Activated CD8-positive, alpha-beta T cell treated with anti-CD3 and anti-CD28 coated beads for 36 hours (primary cell): Measurements from ENCODE around the gene ZBTB12. TPM values are rescaled to one million over a fixed set of nuclear protein-coding genes. Genes with fewer than 3 reads are reported as not detected.
"Not testable (repeated sequence)": the region's sequence is repeated elsewhere in the genome, so short reads cannot be mapped to it uniquely, and the experiment has no call there.

ENCODE experiments used
- ATAC-seq: fragments of 200-7000 bp; cut with Tn5 transposase; one replicate; pipeline ENCODE4 v1.10.0; 2021; ENCODE audit warnings: mild to moderate bottlenecking, moderate library complexity
- CTCF ChIA-PET: fragments of 350-600 bp; sonication (Branson Sonifier 250); formaldehyde crosslinking; loops from one replicate; lab custom pipeline; 2021; ENCODE audit warnings: antibody characterized with exemption; lab: Charles Lee
- POLR2A ChIA-PET: fragments of 350-600 bp; sonication (Branson Sonifier 250); formaldehyde crosslinking; loops from one replicate; lab custom pipeline; 2021; ENCODE audit warnings: antibody characterized with exemption; lab: Charles Lee
- DNase-seq: peaks from one replicate; pipeline ENCODE4 v3.0.0-alpha.2; 2020
- H3K27ac Mint-ChIP-seq: one replicate; pipeline ENCODE4 v1.8.0; 2021; ENCODE audit warnings: mild to moderate bottlenecking, mixed read lengths
- H3K27me3 Mint-ChIP-seq: one replicate; pipeline ENCODE4 v1.8.0; 2021; ENCODE audit warnings: mixed read lengths
- H3K36me3 Mint-ChIP-seq: one replicate; pipeline ENCODE4 v1.8.0; 2021; ENCODE audit warnings: low read depth, mixed read lengths
- H3K4me1 Mint-ChIP-seq: one replicate; pipeline ENCODE4 v1.8.0; 2021; ENCODE audit warnings: low read depth, mixed read lengths
- H3K4me3 Mint-ChIP-seq: one replicate; pipeline ENCODE4 v1.8.0; 2021; ENCODE audit warnings: mild to moderate bottlenecking, moderate library complexity, mixed read lengths
- H3K9me3 Mint-ChIP-seq: one replicate; pipeline ENCODE4 v1.8.0; 2021; ENCODE audit warnings: mixed read lengths
- intact Hi-C: fragments of 100-400 bp; cut with micrococcal nuclease; formaldehyde crosslinking; loops from one replicate; pipeline ENCODE4 v1.10.0; 2022
- total RNA-seq, 2 experiments: library from RNA; stranded (reverse); gene quantifications; one replicate each; pipeline ENCODE4 v1.2.3, GENCODE V29; 2021
- TF ChIP-seq, protein P1 (sequence below): fragments of 200-600 bp; IDR thresholded peaks from one replicate; pipeline ENCODE4 v1.8.0; 2022; ENCODE audit warnings: antibody characterized with exemption, mild to moderate bottlenecking

Gene ZBTB12
- total RNA-seq, 2 experiments from 2014 or later = 1.8 to 2.1 TPM

DNA sequence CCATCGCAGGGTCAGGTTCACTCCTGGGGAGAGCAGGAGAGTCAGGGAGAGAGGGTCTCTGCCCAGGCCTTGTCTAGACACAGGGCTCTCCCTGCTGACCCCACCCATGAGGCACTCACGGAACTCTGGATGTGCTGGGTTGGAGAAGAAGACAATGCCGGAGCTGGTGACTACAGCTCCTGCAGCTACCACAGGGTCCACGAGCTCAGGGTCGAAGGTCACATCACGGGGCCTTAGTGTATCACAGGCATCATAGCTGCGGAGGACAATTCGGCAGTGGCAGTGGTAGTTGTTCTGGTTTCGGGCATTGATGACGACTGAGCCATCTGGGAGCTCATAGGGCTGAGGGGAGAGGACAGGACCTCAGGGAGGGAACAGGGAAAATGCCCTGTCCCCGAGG lies 42.0 kb downstream of the ZBTB12 start:
- no peaks in the 10 kb centered on the region for H3K27me3 Mint-ChIP-seq
- intact Hi-C loops = loop anchor here (2.0 kb wide), 1 partner anchor 21 kb away; no protein-coding TSS in a partner anchor
- H3K27ac Mint-ChIP-seq = no peak overlapping the region
- POLR2A ChIA-PET = interaction anchor here (0.9 kb wide), 2 partner anchors 10 to 238 kb away, joined by 3 read pairs; no protein-coding TSS in a partner anchor
- CTCF ChIA-PET = interaction anchor here (0.7 to 1.3 kb wide), 5 partner anchors 30 to 162 kb away, joined by 3 to 4 read pairs (median 3); partner anchors contain the start of gene SKIC2
- H3K36me3 Mint-ChIP-seq = peaks cover 4% of the 10 kb centered on the region
- no peak overlapping the region for H3K4me3 Mint-ChIP-seq
- no peaks in the 10 kb centered on the region for H3K9me3 Mint-ChIP-seq
- no peak for ATAC-seq
- H3K4me1 Mint-ChIP-seq = peaks cover 16% of the 10 kb centered on the region
- TF ChIP-seq, protein P1, sequence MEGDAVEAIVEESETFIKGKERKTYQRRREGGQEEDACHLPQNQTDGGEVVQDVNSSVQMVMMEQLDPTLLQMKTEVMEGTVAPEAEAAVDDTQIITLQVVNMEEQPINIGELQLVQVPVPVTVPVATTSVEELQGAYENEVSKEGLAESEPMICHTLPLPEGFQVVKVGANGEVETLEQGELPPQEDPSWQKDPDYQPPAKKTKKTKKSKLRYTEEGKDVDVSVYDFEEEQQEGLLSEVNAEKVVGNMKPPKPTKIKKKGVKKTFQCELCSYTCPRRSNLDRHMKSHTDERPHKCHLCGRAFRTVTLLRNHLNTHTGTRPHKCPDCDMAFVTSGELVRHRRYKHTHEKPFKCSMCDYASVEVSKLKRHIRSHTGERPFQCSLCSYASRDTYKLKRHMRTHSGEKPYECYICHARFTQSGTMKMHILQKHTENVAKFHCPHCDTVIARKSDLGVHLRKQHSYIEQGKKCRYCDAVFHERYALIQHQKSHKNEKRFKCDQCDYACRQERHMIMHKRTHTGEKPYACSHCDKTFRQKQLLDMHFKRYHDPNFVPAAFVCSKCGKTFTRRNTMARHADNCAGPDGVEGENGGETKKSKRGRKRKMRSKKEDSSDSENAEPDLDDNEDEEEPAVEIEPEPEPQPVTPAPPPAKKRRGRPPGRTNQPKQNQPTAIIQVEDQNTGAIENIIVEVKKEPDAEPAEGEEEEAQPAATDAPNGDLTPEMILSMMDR = no peak
- no peak for DNase-seq

GRCh38 chr6:31858707-31859106 lies 43.2 kb downstream of the ZBTB12 start:
- intact Hi-C loops = no loop called here
- no peak overlapping the region for H3K27ac Mint-ChIP-seq
- POLR2A ChIA-PET = interaction anchor here (1.2 kb wide), 1 partner anchor 19 kb away, joined by 3 read pairs; no protein-coding TSS in a partner anchor
- H3K27me3 Mint-ChIP-seq = no peaks in the 10 kb centered on the region
- peaks cover 4% of the 10 kb centered on the region for H3K36me3 Mint-ChIP-seq
- no peak for DNase-seq
- H3K4me3 Mint-ChIP-seq = no peak overlapping the region
- H3K9me3 Mint-ChIP-seq = no peaks in the 10 kb centered on the region
- no peak for ATAC-seq
- H3K4me1 Mint-ChIP-seq = peaks cover 9% of the 10 kb centered on the region
- TF ChIP-seq, protein P1 = no peak
- CTCF ChIA-PET = interaction anchor here (1.3 kb wide), 1 partner anchor 101 kb away, joined by 4 read pairs; the partner anchor contains the start of gene SKIC2

DNA sequence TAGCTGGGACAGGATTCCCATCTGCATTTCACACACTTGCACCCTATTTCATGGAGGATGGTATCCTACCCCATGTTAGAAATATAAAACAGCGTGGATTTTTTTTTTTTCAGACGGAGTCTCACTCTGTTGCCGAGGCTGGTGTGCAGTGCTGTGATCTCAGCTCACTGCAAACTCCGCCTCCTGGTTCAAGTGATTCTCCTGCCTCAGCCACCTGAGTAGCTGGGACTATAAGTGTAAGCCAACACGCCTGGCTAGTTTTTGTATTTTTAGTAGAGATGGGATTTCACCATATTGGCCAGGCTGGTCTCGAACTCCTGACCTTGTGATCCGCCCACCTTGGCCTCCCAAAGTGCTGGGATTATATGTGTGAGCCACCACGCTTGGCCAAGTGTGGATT lies 44.1 kb downstream of the ZBTB12 start:
- H3K4me1 Mint-ChIP-seq, intact Hi-C loops: not testable (repeated sequence)

GRCh38 chr6:31851980-31852718 lies 49.7 kb downstream of the ZBTB12 start:
- H3K4me1 Mint-ChIP-seq, ATAC-seq, CTCF ChIA-PET, H3K9me3 Mint-ChIP-seq, DNase-seq, intact Hi-C loops, H3K4me3 Mint-ChIP-seq, H3K27ac Mint-ChIP-seq, H3K36me3 Mint-ChIP-seq, H3K27me3 Mint-ChIP-seq: not testable (repeated sequence)
- POLR2A ChIA-PET = interaction anchor here (1.2 kb wide), 1 partner anchor 17 kb away, joined by 3 read pairs; no protein-coding TSS in a partner anchor

More for the DNA sequence above, 44.1 kb downstream of the ZBTB12 start:
- not testable (repeated sequence) for H3K9me3 Mint-ChIP-seq, ATAC-seq, H3K27me3 Mint-ChIP-seq, H3K36me3 Mint-ChIP-seq, H3K4me3 Mint-ChIP-seq, DNase-seq
- POLR2A ChIA-PET = interaction anchor here (1.2 to 1.3 kb wide), 2 partner anchors 18 to 21 kb away, joined by 3 read pairs; no protein-coding TSS in a partner anchor
- CTCF ChIA-PET = interaction anchor here (1.2 kb wide), 1 partner anchor 94 kb away, joined by 3 read pairs; no protein-coding TSS in a partner anchor
- peak overlapping the region; percentile 2 for H3K27ac Mint-ChIP-seq

- TF ChIP-seq, protein P1 = no peak
- no peak for DNase-seq
- intact Hi-C loops = no loop called here
- no peaks in the 10 kb centered on the region for H3K4me1 Mint-ChIP-seq
- no peak overlapping the region for H3K27ac Mint-ChIP-seq
- H3K36me3 Mint-ChIP-seq = peaks cover 4% of the 10 kb centered on the region
- ATAC-seq = no peak
- no peaks in the 10 kb centered on the region for H3K9me3 Mint-ChIP-seq
- CTCF ChIA-PET = interaction anchor here (0.9 kb wide), 1 partner anchor 101 kb away, joined by 3 read pairs; no protein-coding TSS in a partner anchor
- POLR2A ChIA-PET = interaction anchor here (1.2 kb wide), 1 partner anchor 16 kb away, joined by 3 read pairs; no protein-coding TSS in a partner anchor
- H3K4me3 Mint-ChIP-seq = no peak overlapping the region
- no peaks in the 10 kb centered on the region for H3K27me3 Mint-ChIP-seq
Observed at GRCh38 chr6:31851485-31851832, 50.4 kb downstream of the ZBTB12 start.
